GM23248 (cell line): ENCODE data around the gene UBAC1.

Experiments used
- EZH2 ChIP-seq: fragments of 200-600 bp; sonication (generic); IDR thresholded peaks from 2 replicates; pipeline ENCODE4 v1.6.1; 2018; ENCODE audit warnings: antibody characterized with exemption, mild to moderate bottlenecking; ENCODE audit not compliant: insufficient read depth, poor library complexity, severe bottlenecking
- EZH2phosphoT487 ChIP-seq: fragments of 200-600 bp; sonication (generic); IDR thresholded peaks from 2 replicates; pipeline ENCODE4 v1.6.1; 2018; ENCODE audit warnings: antibody characterized with exemption, moderate library complexity, mild to moderate bottlenecking, low read depth; ENCODE audit not compliant: insufficient read depth

DNA sequence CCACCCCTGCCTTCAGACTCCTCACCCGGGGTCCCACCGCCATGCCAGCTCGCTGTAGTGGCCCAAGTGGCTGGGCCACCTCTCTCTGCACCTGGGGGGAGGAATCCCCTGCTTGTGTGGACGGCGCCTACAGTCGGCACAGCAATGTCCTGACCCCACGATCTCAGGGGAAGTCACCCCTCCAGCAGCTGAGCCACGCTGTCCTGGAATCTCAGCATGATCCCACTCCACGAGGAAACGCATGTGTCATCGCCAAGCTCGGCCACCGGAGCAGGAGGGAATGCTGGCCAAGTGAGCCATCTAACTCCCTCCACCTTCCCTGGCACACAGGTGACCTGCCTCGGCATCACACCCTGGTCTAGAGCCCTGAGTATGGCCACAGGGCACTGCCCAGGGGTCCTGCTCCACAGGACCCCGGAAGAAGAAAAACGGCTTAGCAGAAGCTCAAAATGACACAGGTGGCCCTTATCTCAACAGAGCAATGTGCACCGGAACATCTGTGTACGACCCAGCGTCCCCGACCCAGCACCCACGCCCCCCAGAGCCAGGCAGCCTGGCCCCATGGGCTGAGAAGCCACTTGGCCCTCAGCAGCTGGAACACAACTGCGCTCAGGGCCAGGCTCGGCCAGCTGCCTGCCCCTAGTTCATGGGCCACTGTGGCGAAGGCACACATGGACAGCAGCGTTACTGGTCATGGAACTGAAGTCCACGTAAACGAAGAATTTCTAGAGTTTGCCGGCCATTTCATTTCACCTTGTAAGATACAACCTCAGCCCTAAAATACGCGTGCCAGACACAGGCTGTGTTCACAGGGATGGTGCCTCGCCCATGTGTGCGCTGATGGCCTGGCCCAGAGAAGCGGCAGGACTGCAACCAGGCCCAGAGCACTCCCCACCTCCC lies 30.5 kb downstream of the UBAC1 start:
- TF ChIP-seq EZH2 (no peak), EZH2phosphoT487 (no peak)
